ENCODE measurements around the gene STAT3. TPM values are rescaled to one million over a fixed set of nuclear protein-coding genes. Genes with fewer than 3 reads are reported as not detected.

Gene STAT3
- total and polyA plus RNA-seq, 9 of the 15 experiments (the other 6 are each of a cell fraction or from before 2014, with no cell fraction given) = 90.0 to 179 (median 114) TPM

- TF ChIP-seq CEBPG (CRISPR knock-in tag; IDR thresholded peaks at IDR 0.05) (no peak), CEBPG (tag; conservative IDR thresholded peaks at IDR 0.05 in 1 of 2, IDR thresholded peaks at IDR 0.05 in 1 of 2) (no peak), GTF2E2 (tag; IDR thresholded peaks at IDR 0.05) (peak; percentile 61; the same call in 1 of the 2 replicates), E2F5 (CRISPR knock-in tag; IDR thresholded peaks at IDR 0.05) (no peak), MEIS2 (IDR thresholded peaks at IDR 0.05; ENCODE audit: partially characterized antibody) (no peak), IRF2 (CRISPR knock-in tag; IDR thresholded peaks at IDR 0.05) (no peak), TEAD2 (tag; IDR thresholded peaks at IDR 0.05) (no peak), BACH1 (tag; IDR thresholded peaks at IDR 0.05) (no peak), HMGN3 (IDR thresholded peaks at IDR 0.05; ENCODE audit: borderline replicate concordance, extremely low read depth, insufficient read length, low read depth, low read length) (peak; percentile 51), STAG1 (CRISPR knock-in tag; IDR thresholded peaks at IDR 0.05; ENCODE audit: borderline replicate concordance) (no peak), PRMT5 (CRISPR knock-in tag; IDR thresholded peaks at IDR 0.05) (no peak), ZBTB8A (IDR thresholded peaks at IDR 0.05; ENCODE audit: partially characterized antibody) (no peak), CBX1 (IDR thresholded peaks at IDR 0.05; ENCODE audit: low read depth) (0 out of 2 replicates have a peak, but pooled peaks have one; percentile 56), MEF2A (IDR thresholded peaks at IDR 0.05; ENCODE audit: control insufficient read depth, low read depth, low read length) (no peak), KLF6 (CRISPR knock-in tag; IDR thresholded peaks at IDR 0.05; ENCODE audit: borderline replicate concordance) (no peak), EGR1 (conservative IDR thresholded peaks at IDR 0.05) (no peak), PHB2 (IDR thresholded peaks at IDR 0.05; ENCODE audit: low read depth) (no peak), MECOM (CRISPR knock-in tag; IDR thresholded peaks at IDR 0.05) (no peak), ZNF699 (CRISPR knock-in tag; IDR thresholded peaks at IDR 0.05; ENCODE audit: insufficient replicate concordance) (no peak), USF2 (CRISPR knock-in tag; IDR thresholded peaks at IDR 0.05) (peak; percentile 28; the same call in 1 of the 2 replicates)
- TF ChIP-seq, protein P1, sequence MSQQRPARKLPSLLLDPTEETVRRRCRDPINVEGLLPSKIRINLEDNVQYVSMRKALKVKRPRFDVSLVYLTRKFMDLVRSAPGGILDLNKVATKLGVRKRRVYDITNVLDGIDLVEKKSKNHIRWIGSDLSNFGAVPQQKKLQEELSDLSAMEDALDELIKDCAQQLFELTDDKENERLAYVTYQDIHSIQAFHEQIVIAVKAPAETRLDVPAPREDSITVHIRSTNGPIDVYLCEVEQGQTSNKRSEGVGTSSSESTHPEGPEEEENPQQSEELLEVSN (IDR thresholded peaks at IDR 0.05; ENCODE audit: borderline replicate concordance in 1 of 2, extremely low read depth in 1 of 2, insufficient read depth in 1 of 2, insufficient read length in 1 of 2, low read depth in 1 of 2, low read length in 1 of 2, poor library complexity in 1 of 2, severe bottlenecking in 1 of 2) = peak; percentile 76 to 78
- TF ChIP-seq, protein P2, sequence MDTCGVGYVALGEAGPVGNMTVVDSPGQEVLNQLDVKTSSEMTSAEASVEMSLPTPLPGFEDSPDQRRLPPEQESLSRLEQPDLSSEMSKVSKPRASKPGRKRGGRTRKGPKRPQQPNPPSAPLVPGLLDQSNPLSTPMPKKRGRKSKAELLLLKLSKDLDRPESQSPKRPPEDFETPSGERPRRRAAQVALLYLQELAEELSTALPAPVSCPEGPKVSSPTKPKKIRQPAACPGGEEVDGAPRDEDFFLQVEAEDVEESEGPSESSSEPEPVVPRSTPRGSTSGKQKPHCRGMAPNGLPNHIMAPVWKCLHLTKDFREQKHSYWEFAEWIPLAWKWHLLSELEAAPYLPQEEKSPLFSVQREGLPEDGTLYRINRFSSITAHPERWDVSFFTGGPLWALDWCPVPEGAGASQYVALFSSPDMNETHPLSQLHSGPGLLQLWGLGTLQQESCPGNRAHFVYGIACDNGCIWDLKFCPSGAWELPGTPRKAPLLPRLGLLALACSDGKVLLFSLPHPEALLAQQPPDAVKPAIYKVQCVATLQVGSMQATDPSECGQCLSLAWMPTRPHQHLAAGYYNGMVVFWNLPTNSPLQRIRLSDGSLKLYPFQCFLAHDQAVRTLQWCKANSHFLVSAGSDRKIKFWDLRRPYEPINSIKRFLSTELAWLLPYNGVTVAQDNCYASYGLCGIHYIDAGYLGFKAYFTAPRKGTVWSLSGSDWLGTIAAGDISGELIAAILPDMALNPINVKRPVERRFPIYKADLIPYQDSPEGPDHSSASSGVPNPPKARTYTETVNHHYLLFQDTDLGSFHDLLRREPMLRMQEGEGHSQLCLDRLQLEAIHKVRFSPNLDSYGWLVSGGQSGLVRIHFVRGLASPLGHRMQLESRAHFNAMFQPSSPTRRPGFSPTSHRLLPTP (IDR thresholded peaks at IDR 0.05; ENCODE audit: borderline replicate concordance, extremely low read depth, insufficient read length) = no peak
These were observed 99.2 kb downstream of the STAT3 start (continued) for GRCh38 chr17:42288803-42289610.
